ENCODE results near the gene SCD. TPM values are rescaled to one million over a fixed set of nuclear protein-coding genes. Genes with fewer than 3 reads are reported as not detected.
"Not testable (repeated sequence)": the region's sequence is repeated elsewhere in the genome, so short reads cannot be mapped to it uniquely, and the experiment has no call there.

Gene SCD
- total RNA-seq, 2 experiments from 2014 or later, result 1.7 TPM

GRCh38 chr10:100372415-100373297 is 25.6 kb downstream of the SCD start:
- H3K27ac Mint-ChIP-seq, result no peak overlapping the region
- H3K36me3 ChIP-seq (ENCODE audit: insufficient read depth, low read length), result no peaks in the 10 kb centered on the region
- no peak for TF ChIP-seq CTCF (IDR thresholded peaks at IDR 0.05)
- no peaks in the 10 kb centered on the region for H3K9me3 Mint-ChIP-seq
- H3K4me1 Mint-ChIP-seq (ENCODE audit: low read depth), result peaks cover 24% of the 10 kb centered on the region
- no peaks in the 10 kb centered on the region for H3K27me3 Mint-ChIP-seq
- ATAC-seq (ENCODE audit: poor library complexity) (no peak), DNase-seq (no peak)
- peaks cover 49% of the 10 kb centered on the region for H3K4me1 ChIP-seq (ENCODE audit: insufficient read depth, low read length)
- POLR2A ChIA-PET, result interaction anchor here (0.6 to 3.1 kb wide), 4 partner anchors 23 to 143 kb away, joined by 3 to 15 read pairs (median 8); partner anchors contain the start of gene SCD
- CTCF ChIA-PET, result interaction anchor here (0.9 to 1.6 kb wide), 2 partner anchors 62 to 110 kb away, joined by 3 read pairs; no protein-coding TSS in a partner anchor
- no peaks in the 10 kb centered on the region for H3K9me3 ChIP-seq (ENCODE audit: control insufficient read depth in 1 of 2, insufficient read depth in 1 of 2, low read length in 2 of 2)
- H3K4me3 Mint-ChIP-seq, result no peak overlapping the region
- no peaks in the 10 kb centered on the region for H3K27me3 ChIP-seq (ENCODE audit: control insufficient read depth in 1 of 2, insufficient read depth in 2 of 2, low read length in 2 of 2)
- peak overlapping the region; percentile 81 for H3K4me3 ChIP-seq (ENCODE audit: low read length)
- intact Hi-C loops (cut with DNase I, micrococcal nuclease), result loop anchor here (1.0 to 2.0 kb wide), 2 partner anchors 25 to 30 kb away; partner anchors contain the start of gene SCD (in 1 of the 2)
- no peaks in the 10 kb centered on the region for H3K36me3 Mint-ChIP-seq (ENCODE audit: low read depth)
- peak overlapping the region; percentile 78 to 90 for H3K27ac ChIP-seq (ENCODE audit: low read depth in 1 of 2, low read length in 2 of 2)

GRCh38 chr10:100373298-100374199 is 26.5 kb downstream of the SCD start:
- H3K4me3 ChIP-seq (ENCODE audit: low read length), result peak overlapping the region; percentile 81
- ATAC-seq (ENCODE audit: poor library complexity), result peak; percentile 69
- ChIA-PET POLR2A (interaction anchor here (0.6 to 1.2 kb wide), 3 partner anchors 24 to 143 kb away, joined by 3 to 14 read pairs (median 3); partner anchors contain the start of gene SCD), CTCF (interaction anchor here (0.9 to 1.6 kb wide), 3 partner anchors 35 to 109 kb away, joined by 3 to 4 read pairs (median 3); no protein-coding TSS in a partner anchor)
- no peak overlapping the region for H3K27ac Mint-ChIP-seq
- H3K9me3 Mint-ChIP-seq, result no peaks in the 10 kb centered on the region
- H3K4me1 Mint-ChIP-seq (ENCODE audit: low read depth), result peaks cover 24% of the 10 kb centered on the region
- peak; percentile 58 to 91 (median 73) for DNase-seq
- no peaks in the 10 kb centered on the region for H3K27me3 Mint-ChIP-seq
- H3K27me3 ChIP-seq (ENCODE audit: control insufficient read depth in 1 of 2, insufficient read depth in 2 of 2, low read length in 2 of 2), result no peaks in the 10 kb centered on the region
- peak overlapping the region; percentile 78 to 90 for H3K27ac ChIP-seq (ENCODE audit: low read depth in 1 of 2, low read length in 2 of 2)
- H3K36me3 ChIP-seq (ENCODE audit: insufficient read depth, low read length), result no peaks in the 10 kb centered on the region
- no peak overlapping the region for H3K4me3 Mint-ChIP-seq
- H3K9me3 ChIP-seq (ENCODE audit: control insufficient read depth in 1 of 2, insufficient read depth in 1 of 2, low read length in 2 of 2), result no peaks in the 10 kb centered on the region
- H3K36me3 Mint-ChIP-seq (ENCODE audit: low read depth), result no peaks in the 10 kb centered on the region
- TF ChIP-seq CTCF (IDR thresholded peaks at IDR 0.05), result no peak
- intact Hi-C loops (cut with DNase I, micrococcal nuclease), result loop anchor here (1.0 to 2.0 kb wide), 2 partner anchors 26 to 31 kb away; partner anchors contain the start of gene SCD (in 1 of the 2)
- H3K4me1 ChIP-seq (ENCODE audit: insufficient read depth, low read length), result peaks cover 49% of the 10 kb centered on the region

- H3K9me3 Mint-ChIP-seq, result no peaks in the 10 kb centered on the region
- intact Hi-C loops (cut with DNase I, micrococcal nuclease), result no loop called here
- no peak overlapping the region for H3K4me3 Mint-ChIP-seq
- H3K36me3 Mint-ChIP-seq (ENCODE audit: low read depth), result no peaks in the 10 kb centered on the region
- ChIA-PET POLR2A (no interaction called here), CTCF (interaction anchor here (1.1 to 1.6 kb wide), 2 partner anchors 36 to 108 kb away, joined by 3 to 4 read pairs; no protein-coding TSS in a partner anchor)
- ATAC-seq (ENCODE audit: poor library complexity), result no peak
- H3K27me3 Mint-ChIP-seq, result no peaks in the 10 kb centered on the region
- Histone ChIP-seq H3K27me3 (ENCODE audit: control insufficient read depth in 1 of 2, insufficient read depth in 2 of 2, low read length in 2 of 2) (no peaks in the 10 kb centered on the region), H3K9me3 (ENCODE audit: control insufficient read depth in 1 of 2, insufficient read depth in 1 of 2, low read length in 2 of 2) (no peaks in the 10 kb centered on the region), H3K36me3 (ENCODE audit: insufficient read depth, low read length) (no peaks in the 10 kb centered on the region), H3K4me1 (ENCODE audit: insufficient read depth, low read length) (peaks cover 49% of the 10 kb centered on the region), H3K4me3 (ENCODE audit: low read length) (peak overlapping the region; percentile 81), H3K27ac (ENCODE audit: low read depth in 1 of 2, low read length in 2 of 2) (peak overlapping the region; percentile 78 to 90)
- no peak overlapping the region for H3K27ac Mint-ChIP-seq
- no peak for DNase-seq
- no peak for TF ChIP-seq CTCF (IDR thresholded peaks at IDR 0.05)
- H3K4me1 Mint-ChIP-seq (ENCODE audit: low read depth), result peaks cover 23% of the 10 kb centered on the region
Measured at GRCh38 chr10:100374200-100374655, 27.2 kb downstream of the SCD start.

- H3K36me3 ChIP-seq (ENCODE audit: insufficient read depth, low read length); H3K9me3 Mint-ChIP-seq; ATAC-seq (ENCODE audit: poor library complexity); H3K27me3 ChIP-seq (ENCODE audit: control insufficient read depth in 1 of 2, insufficient read depth in 2 of 2, low read length in 2 of 2); POLR2A ChIA-PET; H3K27ac Mint-ChIP-seq; H3K27me3 Mint-ChIP-seq; H3K4me3 Mint-ChIP-seq; H3K36me3 Mint-ChIP-seq (ENCODE audit: low read depth); H3K4me3 ChIP-seq (ENCODE audit: low read length); H3K9me3 ChIP-seq (ENCODE audit: control insufficient read depth in 1 of 2, insufficient read depth in 1 of 2, low read length in 2 of 2); H3K27ac ChIP-seq (ENCODE audit: low read depth in 1 of 2, low read length in 2 of 2); intact Hi-C loops (cut with DNase I, micrococcal nuclease); DNase-seq; CTCF ChIA-PET: not testable (repeated sequence)
- peaks cover 48% of the 10 kb centered on the region for H3K4me1 ChIP-seq (ENCODE audit: insufficient read depth, low read length)
- H3K4me1 Mint-ChIP-seq (ENCODE audit: low read depth), result peaks cover 19% of the 10 kb centered on the region
Measured at GRCh38 chr10:100374677-100375353, 27.8 kb downstream of the SCD start.
